Fibroblast of pulmonary artery (primary cell): ENCODE results near the gene E2F6.

ENCODE experiments used
- DNase-seq: peaks from one replicate; pipeline ENCODE4 v3.0.0-alpha.2; 2010; ENCODE audit warnings: low read depth
- H3K4me3 ChIP-seq: replicated peaks from 2 replicates; pipeline ENCODE4 v1.5.1; 2011; ENCODE audit warnings: low read depth, mild to moderate bottlenecking, control low read depth, low read length, moderate library complexity
- TF ChIP-seq, protein P1 (sequence below): IDR thresholded peaks from 2 replicates; pipeline ENCODE4 v1.5.1; 2011; ENCODE audit warnings: mild to moderate bottlenecking, control low read depth, low read length, inconsistent platforms; ENCODE audit errors: missing control alignments

E2F6 gene, protein sequence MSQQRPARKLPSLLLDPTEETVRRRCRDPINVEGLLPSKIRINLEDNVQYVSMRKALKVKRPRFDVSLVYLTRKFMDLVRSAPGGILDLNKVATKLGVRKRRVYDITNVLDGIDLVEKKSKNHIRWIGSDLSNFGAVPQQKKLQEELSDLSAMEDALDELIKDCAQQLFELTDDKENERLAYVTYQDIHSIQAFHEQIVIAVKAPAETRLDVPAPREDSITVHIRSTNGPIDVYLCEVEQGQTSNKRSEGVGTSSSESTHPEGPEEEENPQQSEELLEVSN

DNA sequence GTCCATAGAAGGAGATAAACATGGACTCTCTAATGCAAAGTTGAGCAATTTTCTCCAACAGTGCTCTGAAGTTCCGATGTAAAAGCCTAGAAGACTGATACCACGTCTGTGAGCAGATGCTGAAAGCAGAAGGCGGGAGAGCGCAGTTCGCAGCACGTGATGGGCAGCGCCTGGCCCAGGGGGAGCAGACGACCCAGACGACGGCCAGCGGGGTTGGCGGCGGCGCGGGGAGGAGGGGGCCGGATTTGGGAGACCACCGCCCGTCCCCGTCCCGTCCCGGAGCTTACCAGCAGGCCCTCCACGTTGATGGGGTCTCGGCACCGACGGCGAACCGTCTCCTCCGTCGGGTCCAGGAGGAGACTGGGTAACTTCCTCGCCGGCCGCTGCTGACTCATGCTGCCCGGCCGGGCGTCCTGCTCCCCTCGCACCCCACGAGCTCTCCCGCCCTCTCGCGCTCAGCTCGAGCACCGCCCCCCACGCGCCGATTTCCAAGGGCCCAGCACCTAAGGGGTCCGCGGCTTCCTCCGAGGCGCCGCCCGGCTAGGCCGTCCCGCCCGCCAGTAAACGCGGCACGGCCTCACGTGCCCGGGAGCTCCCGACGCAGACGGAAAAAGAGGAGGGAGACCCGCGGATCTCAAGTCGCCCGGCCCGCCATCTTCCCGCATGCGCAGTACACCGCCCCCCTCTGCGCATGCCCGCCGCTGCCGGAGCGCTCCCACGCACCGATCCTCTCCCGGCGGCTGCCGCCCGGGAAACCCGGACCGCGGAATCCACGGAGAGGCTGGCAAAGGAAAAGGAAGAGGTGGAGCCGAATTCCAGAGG is at the start of gene E2F6:
Gene E2F6, minus strand, starts transcription at position 677 of the 822 bp plus-strand sequence. Its CDS starts 282 bp downstream, at position 395.
- TF ChIP-seq, protein P1, sequence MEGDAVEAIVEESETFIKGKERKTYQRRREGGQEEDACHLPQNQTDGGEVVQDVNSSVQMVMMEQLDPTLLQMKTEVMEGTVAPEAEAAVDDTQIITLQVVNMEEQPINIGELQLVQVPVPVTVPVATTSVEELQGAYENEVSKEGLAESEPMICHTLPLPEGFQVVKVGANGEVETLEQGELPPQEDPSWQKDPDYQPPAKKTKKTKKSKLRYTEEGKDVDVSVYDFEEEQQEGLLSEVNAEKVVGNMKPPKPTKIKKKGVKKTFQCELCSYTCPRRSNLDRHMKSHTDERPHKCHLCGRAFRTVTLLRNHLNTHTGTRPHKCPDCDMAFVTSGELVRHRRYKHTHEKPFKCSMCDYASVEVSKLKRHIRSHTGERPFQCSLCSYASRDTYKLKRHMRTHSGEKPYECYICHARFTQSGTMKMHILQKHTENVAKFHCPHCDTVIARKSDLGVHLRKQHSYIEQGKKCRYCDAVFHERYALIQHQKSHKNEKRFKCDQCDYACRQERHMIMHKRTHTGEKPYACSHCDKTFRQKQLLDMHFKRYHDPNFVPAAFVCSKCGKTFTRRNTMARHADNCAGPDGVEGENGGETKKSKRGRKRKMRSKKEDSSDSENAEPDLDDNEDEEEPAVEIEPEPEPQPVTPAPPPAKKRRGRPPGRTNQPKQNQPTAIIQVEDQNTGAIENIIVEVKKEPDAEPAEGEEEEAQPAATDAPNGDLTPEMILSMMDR, result no peak
- peak within 1 kb of the TSS; percentile 58 for H3K4me3 ChIP-seq
- DNase-seq, result peak; percentile 94

DNA sequence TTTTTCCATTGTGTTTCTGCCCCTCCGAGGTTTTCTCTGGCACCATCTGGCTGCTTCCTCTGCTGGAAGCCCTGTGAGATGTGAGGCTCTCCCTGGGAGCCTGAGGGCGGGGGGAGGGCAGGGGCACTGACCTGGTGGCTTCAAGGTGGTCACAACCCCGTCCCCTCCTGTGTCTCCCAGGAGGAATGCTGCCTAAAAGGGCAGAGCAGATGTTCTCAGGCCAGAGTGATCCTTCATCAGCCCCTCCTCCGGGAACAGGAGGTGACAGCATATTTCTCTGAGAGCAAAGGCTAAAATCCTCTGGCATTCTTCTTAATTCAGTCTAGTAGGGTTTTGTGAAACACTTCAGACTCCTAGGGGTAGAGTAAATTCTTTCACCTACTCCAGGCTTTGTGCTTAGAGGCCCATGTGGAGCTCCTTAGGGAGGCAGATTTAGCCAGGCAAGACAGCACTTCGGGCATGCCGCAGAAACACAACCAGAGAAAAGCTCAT is 49.6 kb upstream of the E2F6 start:
- DNase-seq, result no peak
- TF ChIP-seq, protein P1, result no peak
- no peak overlapping the region for H3K4me3 ChIP-seq

DNA sequence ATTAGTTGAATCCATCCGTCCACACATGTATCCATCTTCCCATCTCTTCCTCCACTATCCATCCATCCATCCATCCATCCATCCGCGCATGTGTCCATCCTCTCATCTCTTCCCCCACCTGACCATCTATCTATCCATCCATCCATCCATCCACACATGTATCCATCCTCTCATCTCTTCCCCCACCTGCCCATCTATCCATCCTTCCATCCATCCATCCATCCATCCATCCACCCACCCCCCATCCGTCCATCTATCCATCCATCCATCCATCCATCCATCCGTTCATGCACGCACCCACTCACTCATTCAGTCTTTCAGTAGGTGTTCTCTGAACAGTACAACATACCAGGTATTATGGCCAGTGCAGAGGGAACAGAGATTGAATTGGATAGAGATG is 48.9 kb upstream of the E2F6 start:
- no peak overlapping the region for H3K4me3 ChIP-seq
- DNase-seq, result no peak
- TF ChIP-seq, protein P1, result no peak

DNA sequence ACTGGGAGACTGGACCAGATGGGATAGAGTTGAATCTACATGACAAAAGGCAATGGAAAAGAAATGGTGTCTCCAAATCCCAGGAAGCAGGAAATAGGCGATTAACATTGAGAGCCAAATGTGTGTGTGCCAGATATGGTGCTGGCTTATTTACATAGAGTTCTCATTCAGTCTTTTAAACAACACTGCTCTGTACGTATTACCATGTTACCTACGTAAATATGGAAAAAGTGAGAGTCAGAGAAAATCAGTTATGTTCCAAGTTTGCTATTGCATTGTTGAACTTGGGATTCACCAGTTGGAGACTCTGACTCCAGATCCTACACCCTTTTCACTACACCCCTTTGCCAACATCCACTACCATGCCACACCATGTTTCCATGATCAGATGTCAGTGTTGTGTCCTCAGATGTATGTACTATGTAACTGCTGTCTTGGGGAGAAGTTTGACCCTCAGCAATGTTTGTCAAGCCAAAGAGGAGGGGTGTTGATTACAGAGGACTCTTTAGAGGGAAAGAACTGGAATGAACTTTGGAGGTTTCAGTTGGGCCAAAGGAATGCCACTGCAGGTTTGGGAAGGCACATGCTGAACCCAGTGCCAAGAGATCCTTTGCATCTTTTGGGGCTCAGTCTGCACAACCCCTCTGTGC is 48.2 kb upstream of the E2F6 start:
- no peak overlapping the region for H3K4me3 ChIP-seq
- DNase-seq, result no peak
- TF ChIP-seq, protein P1, result no peak

DNA sequence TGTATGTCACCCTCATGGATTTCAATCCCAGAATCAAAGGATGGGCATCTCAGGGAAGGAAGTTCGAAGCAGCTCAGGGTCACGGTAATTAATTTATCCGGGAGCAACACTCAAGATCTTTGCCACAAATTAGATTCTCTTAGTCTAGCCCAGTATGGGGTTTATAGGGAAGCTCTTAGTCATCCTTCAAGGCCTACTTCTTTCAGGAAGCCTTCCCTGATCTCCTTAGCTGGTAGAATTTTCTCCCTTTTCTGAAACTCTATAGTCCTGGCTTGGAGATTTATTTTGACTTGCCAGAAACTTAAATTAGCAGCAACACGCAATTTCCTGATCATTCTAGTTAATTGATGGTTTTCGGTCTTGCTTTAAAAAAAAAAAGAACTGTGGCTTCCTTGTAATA is 47.4 kb upstream of the E2F6 start:
- TF ChIP-seq, protein P1, result no peak
- H3K4me3 ChIP-seq, result no peak overlapping the region
- DNase-seq, result no peak

DNA sequence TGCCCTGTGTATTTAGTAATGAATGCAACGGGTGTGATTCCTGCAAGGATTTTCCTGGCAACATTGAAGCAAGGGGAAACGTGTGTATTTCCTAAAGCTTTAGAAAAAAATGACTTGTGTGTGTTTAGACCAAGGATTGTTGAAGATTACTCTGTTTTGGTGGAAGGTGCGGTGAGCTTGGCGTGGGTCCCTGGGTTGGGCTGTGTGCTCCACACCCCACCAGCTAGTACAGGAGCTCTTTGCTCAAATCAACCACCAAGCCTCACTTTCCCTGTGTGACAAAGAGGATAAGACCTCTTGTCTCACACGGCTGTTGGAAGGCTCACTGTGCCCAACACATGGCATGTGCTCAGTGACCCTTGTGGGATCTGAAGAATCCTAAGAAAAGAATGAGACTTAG is 46.5 kb upstream of the E2F6 start:
- TF ChIP-seq, protein P1, result no peak
- DNase-seq, result no peak
- no peak overlapping the region for H3K4me3 ChIP-seq
